K562 (cell line): ENCODE measurements around the gene CHN2. TPM values are rescaled to one million over a fixed set of nuclear protein-coding genes. Genes with fewer than 3 reads are reported as not detected.

Source experiments
- MGA ChIP-seq: fragments of 450-650 bp; IDR thresholded peaks from 2 replicates; pipeline ENCODE4 v1.6.1; 2016; ENCODE audit warnings: mild to moderate bottlenecking, moderate library complexity
- SOX6 ChIP-seq: fragments of 450-650 bp; IDR thresholded peaks from 2 replicates; pipeline ENCODE4 v1.6.1; 2014; ENCODE audit warnings: mild to moderate bottlenecking
- ZNF263 ChIP-seq: sonication (generic); formaldehyde crosslinking; IDR thresholded peaks from 2 replicates; pipeline ENCODE4 v1.8.0; 2022; ENCODE audit warnings: mild to moderate bottlenecking, missing genetic modification reagents, borderline replicate concordance
- polyA plus RNA-seq, 8 experiments: library from polyadenylated mRNA; depleted of rRNA in 4 of 8; stranded (reverse) in 5 of 8; unstranded in 3 of 8; fragments of >200 nt; fragmentation: Nextera tagmentation in 2 of 8; fragmentation: Illumina TruSeq in 1 of 8; extraction: Ambion mirVana in 2 of 8; extraction: Trizol in 1 of 8; gene quantifications; 2 replicates each; pipeline versions ENCODE4 v1.2.1 to v1.2.3, GENCODE V29; 2011 to 2014; ENCODE audit warnings: inconsistent platforms in 1 of 8, missing spikeins in 1 of 8
- total RNA-seq, 7 experiments: library from RNA; depleted of rRNA in 6 of 7; stranded (reverse); fragments of >200 nt in 6 of 7; fragmentation: Illumina TruSeq in 2 of 7; extraction: Trizol in 2 of 7; gene quantifications; 2 replicates each; pipeline versions ENCODE4 v1.2.1 to v1.2.3, GENCODE V29; 2011 to 2021; ENCODE audit warnings: low replicate concordance in 1 of 7

The CHN2 gene
- total and polyA plus RNA-seq, 9 of the 15 experiments (the other 6 are each of a cell fraction or from before 2014, with no cell fraction given): 0.12 to 2.1 (median 0.31) TPM; not detected in 1

- TF ChIP-seq MGA (no peak), SOX6 (no peak), ZNF263 (CRISPR knock-in tag) (no peak)
Observed at GRCh38 chr7:29269935-29270334, 75.4 kb downstream of the CHN2 start (continued).
